Choroid plexus epithelial cell (primary cell): ENCODE results near the gene CFAP157.
A peak's percentile ranks its signal among the peaks of the same experiment; 100 is the strongest.

ENCODE experiments used
- DNase-seq: peaks from one replicate; pipeline ENCODE4 v3.0.0-alpha.2; 2010; ENCODE audit warnings: low read depth
- H3K4me3 ChIP-seq: 2 replicates; pipeline ENCODE4 v1.5.1; 2011; ENCODE audit warnings: low read depth, mild to moderate bottlenecking, control low read depth, low read length, moderate library complexity
- CTCF ChIP-seq: conservative IDR thresholded peaks from 2 replicates; pipeline ENCODE4 v1.5.1; 2011; ENCODE audit warnings: low read depth, mild to moderate bottlenecking, control low read depth, inconsistent platforms, low read length, moderate library complexity

The CFAP157 gene

GRCh38 chr9:127742435-127743088, 35.8 kb downstream of the CFAP157 start:
- H3K4me3 ChIP-seq = no peak overlapping the region
- no peak for TF ChIP-seq CTCF
- no peak for DNase-seq

- no peak overlapping the region for H3K4me3 ChIP-seq
- no peak for TF ChIP-seq CTCF
Observed at GRCh38 chr9:127744398-127745110, 37.8 kb downstream of the CFAP157 start.

GRCh38 chr9:127746959-127747569, 40.3 kb downstream of the CFAP157 start:
- no peak overlapping the region for H3K4me3 ChIP-seq
- DNase-seq = no peak
- peak; percentile 18 for TF ChIP-seq CTCF

More at GRCh38 chr9:127744398-127745110, 37.8 kb downstream of the CFAP157 start:
- no peak for DNase-seq

- H3K4me3 ChIP-seq = no peak overlapping the region
- no peak for DNase-seq
Observed at GRCh38 chr9:127749090-127749787, 42.5 kb downstream of the CFAP157 start.

GRCh38 chr9:127751269-127752054, 44.7 kb downstream of the CFAP157 start:
- no peak for TF ChIP-seq CTCF
- no peak overlapping the region for H3K4me3 ChIP-seq
- peak; percentile 41 for DNase-seq

More at GRCh38 chr9:127749090-127749787, 42.5 kb downstream of the CFAP157 start:
- no peak for TF ChIP-seq CTCF

GRCh38 chr9:127753148-127753547, 46.4 kb downstream of the CFAP157 start:
- no peak overlapping the region for H3K4me3 ChIP-seq
- DNase-seq = no peak
- no peak for TF ChIP-seq CTCF
